Myocyte (in vitro differentiated cells): ENCODE data around the gene MSLN. TPM values are rescaled to one million over a fixed set of nuclear protein-coding genes. Genes with fewer than 3 reads are reported as not detected.
"Not testable (repeated sequence)": the region's sequence is repeated elsewhere in the genome, so short reads cannot be mapped to it uniquely, and the experiment has no call there.

Source experiments
- DNase-seq: peaks from one replicate; pipeline ENCODE4 v3.0.0-alpha.2; 2012; ENCODE audit warnings: low read depth
- total RNA-seq: library from RNA; depleted of rRNA; stranded (reverse); fragments of >200 nt; gene quantifications from 2 replicates; pipeline ENCODE4 v1.2.3, GENCODE V29; 2014

Gene MSLN
- total RNA-seq, 1 donor from 2014 or later, result not detected

- DNase-seq, result no peak
Observed at GRCh38 chr16:734208-734980, 26.1 kb upstream of the MSLN start.

- no peak for DNase-seq
Observed at GRCh38 chr16:734981-735881, 25.3 kb upstream of the MSLN start.

- no peak for DNase-seq
Observed at GRCh38 chr16:735982-736453, 24.5 kb upstream of the MSLN start.

GRCh38 chr16:736936-737481, 23.5 kb upstream of the MSLN start:
- DNase-seq, result no peak

GRCh38 chr16:739560-740458, 20.7 kb upstream of the MSLN start:
- DNase-seq, result no peak

- DNase-seq, result no peak
Observed at GRCh38 chr16:740459-740763, 20.1 kb upstream of the MSLN start.

- DNase-seq, result peak; percentile 89
Observed at GRCh38 chr16:740764-741505, 19.6 kb upstream of the MSLN start, which contains the start of gene CIAO3. TSS of gene CIAO3 (minus strand) at chr16:740997. CDS start at chr16:740985, 12 bp downstream.

GRCh38 chr16:741986-742629, 18.4 kb upstream of the MSLN start:
- no peak for DNase-seq

GRCh38 chr16:742894-743293, 17.6 kb upstream of the MSLN start:
- DNase-seq, result not testable (repeated sequence)

- no peak for DNase-seq
Observed at GRCh38 chr16:743794-744500, 16.6 kb upstream of the MSLN start.

GRCh38 chr16:745739-746138, 14.8 kb upstream of the MSLN start:
- DNase-seq, result no peak

GRCh38 chr16:746637-747036, 13.9 kb upstream of the MSLN start:
- no peak for DNase-seq

- DNase-seq, result no peak
Observed at GRCh38 chr16:747978-748746, 12.4 kb upstream of the MSLN start.

- DNase-seq, result peak; percentile 30
Observed at GRCh38 chr16:749010-749409, 11.5 kb upstream of the MSLN start.

GRCh38 chr16:750485-750884, 10.0 kb upstream of the MSLN start:
- no peak for DNase-seq

GRCh38 chr16:751152-752006, 9.2 kb upstream of the MSLN start:
- DNase-seq, result no peak

- no peak for DNase-seq
Observed at GRCh38 chr16:752007-752312, 8.6 kb upstream of the MSLN start.
